Measurements from ENCODE around the gene EEPD1.
"Not testable (repeated sequence)": the region's sequence is repeated elsewhere in the genome, so short reads cannot be mapped to it uniquely, and the experiment has no call there.

The EEPD1 gene

GRCh38 chr7:36118344-36118743 lies 34.7 kb upstream of the EEPD1 start:
- Histone ChIP-seq H4K20me1 (ENCODE audit: insufficient read depth, low read length) (peaks cover 31% of the 10 kb centered on the region), H3K9me3 (ENCODE audit: insufficient read depth, low read length) (no peaks in the 10 kb centered on the region), H3K36me3 (replicated peaks; ENCODE audit: low read depth, low read length) (no peaks in the 10 kb centered on the region), H3K4me3 (ENCODE audit: low read length) (no peak overlapping the region), H3K9ac (ENCODE audit: low read length) (no peak overlapping the region), H3K27me3 (ENCODE audit: low read depth, low read length) (peaks cover 62% of the 10 kb centered on the region), H3K27ac (ENCODE audit: low read length) (no peak overlapping the region), H2AFZ (ENCODE audit: low read depth, low read length) (no peak overlapping the region), H3K4me2 (ENCODE audit: low read length) (no peak overlapping the region), H3K4me1 (ENCODE audit: low read length) (peaks cover 26% of the 10 kb centered on the region), H3K79me2 (ENCODE audit: low read length) (no peaks in the 10 kb centered on the region)
- TF ChIP-seq EZH2phosphoT487 (IDR thresholded peaks at IDR 0.05; ENCODE audit: low read depth): no peak

DNA sequence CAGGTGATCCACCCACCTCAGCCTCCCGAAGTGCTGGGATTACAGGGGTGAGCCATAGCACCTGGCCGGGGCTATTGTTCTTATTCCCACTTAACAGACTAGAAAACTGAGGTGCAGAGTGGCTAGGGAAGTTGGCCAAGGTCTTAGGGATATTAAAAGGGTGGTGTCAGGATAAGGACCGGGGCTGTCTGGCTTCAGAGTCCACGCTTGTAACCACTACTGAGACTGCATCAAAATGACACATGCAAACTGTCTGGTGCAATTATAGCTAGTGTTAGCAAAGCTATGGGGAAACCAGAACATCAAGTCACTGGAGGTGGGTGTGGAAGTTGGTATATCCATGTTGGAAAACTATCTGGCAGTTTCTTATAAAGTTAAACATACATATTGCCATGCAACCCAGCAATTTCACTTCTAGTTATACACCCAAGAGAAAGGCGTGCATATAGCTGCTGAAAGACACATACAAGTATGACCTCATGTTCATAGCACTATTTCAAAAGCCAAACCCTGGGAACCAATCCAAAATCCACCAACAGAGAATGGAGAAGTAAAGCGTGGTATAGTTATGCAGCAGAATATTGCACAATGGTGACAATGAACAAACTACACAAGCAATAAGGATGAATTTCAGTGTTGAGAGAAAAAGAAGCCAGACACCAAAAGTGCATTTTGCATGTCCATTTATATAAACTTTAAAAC lies 33.9 kb upstream of the EEPD1 start:
- Histone ChIP-seq H3K27me3 (ENCODE audit: low read depth, low read length) (peaks cover 58% of the 10 kb centered on the region), H2AFZ (ENCODE audit: low read depth, low read length) (no peak overlapping the region), H3K79me2 (ENCODE audit: low read length) (no peaks in the 10 kb centered on the region), H3K9me3 (ENCODE audit: insufficient read depth, low read length) (no peaks in the 10 kb centered on the region), H3K36me3 (replicated peaks; ENCODE audit: low read depth, low read length) (no peaks in the 10 kb centered on the region), H3K4me3 (ENCODE audit: low read length) (no peak overlapping the region), H3K27ac (ENCODE audit: low read length) (no peak overlapping the region), H3K4me2 (ENCODE audit: low read length) (no peak overlapping the region), H4K20me1 (ENCODE audit: insufficient read depth, low read length) (peaks cover 30% of the 10 kb centered on the region), H3K4me1 (ENCODE audit: low read length) (peaks cover 26% of the 10 kb centered on the region), H3K9ac (ENCODE audit: low read length) (no peak overlapping the region)
- TF ChIP-seq, protein P1, sequence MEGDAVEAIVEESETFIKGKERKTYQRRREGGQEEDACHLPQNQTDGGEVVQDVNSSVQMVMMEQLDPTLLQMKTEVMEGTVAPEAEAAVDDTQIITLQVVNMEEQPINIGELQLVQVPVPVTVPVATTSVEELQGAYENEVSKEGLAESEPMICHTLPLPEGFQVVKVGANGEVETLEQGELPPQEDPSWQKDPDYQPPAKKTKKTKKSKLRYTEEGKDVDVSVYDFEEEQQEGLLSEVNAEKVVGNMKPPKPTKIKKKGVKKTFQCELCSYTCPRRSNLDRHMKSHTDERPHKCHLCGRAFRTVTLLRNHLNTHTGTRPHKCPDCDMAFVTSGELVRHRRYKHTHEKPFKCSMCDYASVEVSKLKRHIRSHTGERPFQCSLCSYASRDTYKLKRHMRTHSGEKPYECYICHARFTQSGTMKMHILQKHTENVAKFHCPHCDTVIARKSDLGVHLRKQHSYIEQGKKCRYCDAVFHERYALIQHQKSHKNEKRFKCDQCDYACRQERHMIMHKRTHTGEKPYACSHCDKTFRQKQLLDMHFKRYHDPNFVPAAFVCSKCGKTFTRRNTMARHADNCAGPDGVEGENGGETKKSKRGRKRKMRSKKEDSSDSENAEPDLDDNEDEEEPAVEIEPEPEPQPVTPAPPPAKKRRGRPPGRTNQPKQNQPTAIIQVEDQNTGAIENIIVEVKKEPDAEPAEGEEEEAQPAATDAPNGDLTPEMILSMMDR (IDR thresholded peaks at IDR 0.05; ENCODE audit: low read depth, low read length): no peak
- TF ChIP-seq EZH2phosphoT487 (IDR thresholded peaks at IDR 0.05; ENCODE audit: low read depth): no peak

DNA sequence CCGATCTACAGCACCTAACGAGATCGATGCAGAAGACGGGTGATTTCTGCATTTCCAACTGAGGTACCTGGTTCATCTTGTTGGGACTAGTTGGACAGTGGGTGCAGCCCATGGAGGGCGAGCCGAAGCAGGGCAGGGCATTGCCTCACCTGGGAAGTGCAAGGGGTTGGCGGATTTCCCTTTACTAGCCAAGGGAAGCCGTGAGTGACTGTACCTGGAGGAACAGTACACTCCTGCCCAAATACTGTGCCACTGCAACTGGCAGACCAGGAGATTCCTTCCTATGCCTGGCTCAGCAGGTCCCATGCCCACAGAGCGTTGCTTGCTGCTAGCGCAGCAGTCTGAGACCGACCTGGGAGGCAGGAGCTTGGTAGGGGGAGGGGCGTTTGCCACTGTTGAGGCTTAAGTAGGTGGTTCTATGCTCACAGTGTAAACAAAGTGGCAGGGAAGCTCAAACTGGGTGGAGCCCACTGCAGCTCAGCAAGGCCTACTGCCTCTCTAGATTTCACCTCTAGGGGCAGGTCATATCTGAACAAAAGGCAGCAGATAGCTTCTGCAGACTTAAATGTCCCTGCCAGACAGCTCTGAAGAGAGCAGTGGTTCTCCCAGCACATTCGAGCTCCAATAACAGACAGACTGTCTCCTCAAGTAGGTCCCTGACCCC lies 32.9 kb upstream of the EEPD1 start:
- not testable (repeated sequence) for H3K79me2 ChIP-seq (ENCODE audit: low read length); H3K9me3 ChIP-seq (ENCODE audit: insufficient read depth, low read length); H3K36me3 ChIP-seq (replicated peaks; ENCODE audit: low read depth, low read length); H2AFZ ChIP-seq (ENCODE audit: low read depth, low read length); H3K9ac ChIP-seq (ENCODE audit: low read length); H3K27ac ChIP-seq (ENCODE audit: low read length); H3K4me3 ChIP-seq (ENCODE audit: low read length); H3K4me2 ChIP-seq (ENCODE audit: low read length)
- peaks cover 48% of the 10 kb centered on the region for H3K27me3 ChIP-seq (ENCODE audit: low read depth, low read length)
- H3K4me1 ChIP-seq (ENCODE audit: low read length): peaks cover 21% of the 10 kb centered on the region
- H4K20me1 ChIP-seq (ENCODE audit: insufficient read depth, low read length): peaks cover 22% of the 10 kb centered on the region

- H3K9ac ChIP-seq (ENCODE audit: low read length); H3K4me2 ChIP-seq (ENCODE audit: low read length); H3K4me1 ChIP-seq (ENCODE audit: low read length); H3K4me3 ChIP-seq (ENCODE audit: low read length); H3K79me2 ChIP-seq (ENCODE audit: low read length); H3K27ac ChIP-seq (ENCODE audit: low read length); H4K20me1 ChIP-seq (ENCODE audit: insufficient read depth, low read length); H3K36me3 ChIP-seq (replicated peaks; ENCODE audit: low read depth, low read length); H3K9me3 ChIP-seq (ENCODE audit: insufficient read depth, low read length); H3K27me3 ChIP-seq (ENCODE audit: low read depth, low read length); H2AFZ ChIP-seq (ENCODE audit: low read depth, low read length): not testable (repeated sequence)
Observed at GRCh38 chr7:36125630-36126029, 27.4 kb upstream of the EEPD1 start.

- no peaks in the 10 kb centered on the region for H4K20me1 ChIP-seq (ENCODE audit: insufficient read depth, low read length)
- no peak overlapping the region for H3K4me2 ChIP-seq (ENCODE audit: low read length)
- H3K27ac ChIP-seq (ENCODE audit: low read length): no peak overlapping the region
- no peaks in the 10 kb centered on the region for H3K9me3 ChIP-seq (ENCODE audit: insufficient read depth, low read length)
- H3K4me1 ChIP-seq (ENCODE audit: low read length): no peaks in the 10 kb centered on the region
- TF ChIP-seq EZH2phosphoT487 (IDR thresholded peaks at IDR 0.05; ENCODE audit: low read depth): no peak
- TF ChIP-seq, protein P1 (IDR thresholded peaks at IDR 0.05; ENCODE audit: low read depth, low read length): no peak
- H2AFZ ChIP-seq (ENCODE audit: low read depth, low read length): no peak overlapping the region
- no peaks in the 10 kb centered on the region for H3K27me3 ChIP-seq (ENCODE audit: low read depth, low read length)
- no peaks in the 10 kb centered on the region for H3K79me2 ChIP-seq (ENCODE audit: low read length)
- no peak overlapping the region for H3K9ac ChIP-seq (ENCODE audit: low read length)
- H3K4me3 ChIP-seq (ENCODE audit: low read length): no peak overlapping the region
- no peaks in the 10 kb centered on the region for H3K36me3 ChIP-seq (replicated peaks; ENCODE audit: low read depth, low read length)
Observed at GRCh38 chr7:36127075-36127740, 25.8 kb upstream of the EEPD1 start.

Measured in OCI-LY3 (cell line).